ENCODE measurements around the gene ERLEC1.

GRCh38 chr2:53740170-53740569 is 46.7 kb upstream of the ERLEC1 start:
- TF ChIP-seq CTCF (conservative IDR thresholded peaks at IDR 0.05) (peak; percentile 75), EZH2 (IDR thresholded peaks at IDR 0.05; ENCODE audit: low read depth) (no peak)

Data from PC-9 (cell line).